ENCODE measurements around the gene PARK7.

Gene PARK7

GRCh38 chr1:8010080-8010664, 48.7 kb downstream of the PARK7 start:
- DNase-seq (ENCODE audit: low read depth in 2 of 2), result no peak

GRCh38 chr1:8011016-8011415, 49.5 kb downstream of the PARK7 start:
- no peak for DNase-seq (ENCODE audit: low read depth in 2 of 2)

DNA sequence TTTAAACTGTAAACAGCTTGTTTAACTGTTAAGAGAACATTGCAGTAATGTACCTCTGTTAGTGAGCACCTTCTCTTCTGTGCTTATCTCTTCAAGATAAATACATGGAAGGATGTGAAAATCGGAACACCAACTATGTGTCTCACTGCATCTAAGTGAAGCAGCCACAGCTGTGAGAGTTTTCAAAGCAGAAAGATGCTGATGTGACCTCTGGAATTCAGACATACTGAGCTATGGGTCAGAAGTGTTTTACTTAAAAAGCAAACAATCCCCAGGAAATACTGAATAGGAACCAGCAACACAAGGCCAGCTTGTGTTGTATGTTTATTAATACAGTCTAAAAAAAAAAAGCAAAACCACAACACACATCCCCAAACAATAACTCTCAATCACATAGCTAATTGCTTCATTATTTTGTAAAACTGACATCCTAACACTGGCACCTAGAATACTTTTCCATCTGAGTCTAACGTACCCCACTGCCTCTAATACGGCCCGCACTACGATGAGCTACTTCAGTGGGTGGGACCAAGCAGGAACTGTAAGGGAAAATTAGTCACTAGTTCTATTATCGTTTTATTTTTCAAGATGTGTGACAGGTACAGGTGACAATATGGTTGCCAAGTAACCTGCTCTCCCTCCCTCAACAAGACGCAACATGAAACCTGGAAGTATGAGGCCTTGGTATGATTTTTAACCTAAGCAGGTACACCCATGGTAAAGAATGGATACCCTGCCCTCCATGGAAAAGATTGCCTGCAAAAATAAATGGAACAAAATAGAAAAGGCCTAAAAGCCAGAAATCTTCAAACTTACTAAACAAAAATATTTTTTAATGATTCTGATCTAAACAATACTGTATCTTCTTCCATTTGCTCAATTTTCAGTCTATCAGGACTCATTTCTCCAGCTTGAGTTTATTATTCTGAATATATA, 50.7 kb downstream of the PARK7 start:
- no peak for DNase-seq (ENCODE audit: low read depth in 2 of 2)

DNA sequence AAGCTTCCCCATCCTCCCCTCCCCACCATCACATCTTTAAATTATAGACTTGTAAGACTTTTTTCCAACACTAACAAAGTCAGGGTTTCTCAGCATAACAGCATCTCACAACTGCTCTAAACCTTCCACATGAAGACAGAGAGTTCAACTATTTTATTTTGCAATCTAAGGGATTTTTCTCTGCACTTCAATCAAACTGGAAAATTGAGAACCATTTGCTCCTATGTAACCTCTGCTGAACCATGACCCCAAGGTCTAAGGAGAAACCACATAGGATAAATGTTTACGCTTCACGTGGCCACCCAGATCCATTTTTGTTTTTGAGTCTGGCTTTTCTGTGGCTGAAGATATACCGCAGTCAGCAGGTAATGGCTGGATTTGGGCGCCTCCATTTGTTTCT, 51.4 kb downstream of the PARK7 start:
- no peak for DNase-seq (ENCODE audit: low read depth in 2 of 2)

- no peak for DNase-seq (ENCODE audit: low read depth in 2 of 2)
Observed at GRCh38 chr1:8013399-8013798, 51.9 kb downstream of the PARK7 start.

GRCh38 chr1:8013800-8014199, 52.3 kb downstream of the PARK7 start:
- DNase-seq (ENCODE audit: low read depth in 2 of 2), result no peak

DNA sequence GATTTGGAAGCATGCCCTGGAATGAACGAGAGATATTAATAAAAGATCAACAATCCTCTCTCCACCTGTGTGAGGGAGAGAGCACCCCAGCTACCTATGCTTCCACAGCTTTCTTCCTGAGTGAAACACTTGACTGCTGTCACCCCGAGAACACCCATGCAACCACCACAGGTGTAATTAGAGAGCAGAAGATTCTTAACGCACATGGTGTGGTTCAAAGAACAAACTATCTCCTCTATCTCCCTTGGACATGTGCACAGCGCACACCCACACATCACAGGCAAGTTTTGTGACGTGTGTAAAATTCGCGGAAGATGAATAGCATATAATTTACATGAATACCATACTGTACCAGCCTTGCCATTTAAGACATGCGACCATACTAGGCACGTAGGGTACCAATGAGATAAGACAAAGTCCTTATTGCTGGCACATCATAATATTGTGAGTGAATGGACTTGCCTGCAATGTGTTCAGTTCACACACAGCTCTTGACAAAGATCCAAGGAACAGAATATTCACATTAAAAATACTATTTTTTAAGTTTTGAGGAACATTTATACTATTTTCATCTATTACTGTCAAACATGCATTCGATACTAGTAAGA, 53.0 kb downstream of the PARK7 start:
- DNase-seq (ENCODE audit: low read depth in 2 of 2), result no peak

- DNase-seq (ENCODE audit: low read depth in 2 of 2), result no peak
Observed at GRCh38 chr1:8015036-8015808, 53.7 kb downstream of the PARK7 start.

GRCh38 chr1:8015809-8016165, 54.3 kb downstream of the PARK7 start:
- DNase-seq (ENCODE audit: low read depth in 2 of 2), result no peak

- DNase-seq (ENCODE audit: low read depth in 2 of 2), result no peak
Observed at GRCh38 chr1:8016210-8016894, 54.8 kb downstream of the PARK7 start.

GRCh38 chr1:8016895-8017241, 55.4 kb downstream of the PARK7 start:
- no peak for DNase-seq (ENCODE audit: low read depth in 2 of 2)

- no peak for DNase-seq (ENCODE audit: low read depth in 2 of 2)
Observed at GRCh38 chr1:8017495-8018197, 56.1 kb downstream of the PARK7 start.

GRCh38 chr1:8018492-8019228, 57.1 kb downstream of the PARK7 start:
- DNase-seq (ENCODE audit: low read depth in 2 of 2), result no peak

- no peak for DNase-seq (ENCODE audit: low read depth in 2 of 2)
Observed at GRCh38 chr1:8019229-8019620, 57.7 kb downstream of the PARK7 start.

DNA sequence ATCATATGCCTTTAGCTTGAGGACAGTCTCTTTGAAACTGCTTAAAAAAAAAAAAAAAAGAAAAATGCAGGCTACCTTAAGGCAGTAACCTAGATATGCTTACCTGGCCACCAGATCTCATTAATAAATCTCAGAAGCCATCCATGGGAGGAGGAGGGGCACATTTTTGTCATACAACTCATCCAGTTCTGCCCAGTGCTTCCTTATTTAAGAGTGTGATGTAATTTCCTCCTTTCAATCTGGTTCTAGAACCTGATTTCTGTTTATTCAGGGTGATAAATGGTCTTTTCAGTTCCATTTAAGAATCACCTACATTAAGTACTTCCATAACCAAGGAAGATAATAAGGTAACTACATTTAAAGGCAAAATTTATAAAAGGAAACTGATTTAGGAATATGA, 58.5 kb downstream of the PARK7 start:
- DNase-seq (ENCODE audit: low read depth in 2 of 2), result no peak

DNA sequence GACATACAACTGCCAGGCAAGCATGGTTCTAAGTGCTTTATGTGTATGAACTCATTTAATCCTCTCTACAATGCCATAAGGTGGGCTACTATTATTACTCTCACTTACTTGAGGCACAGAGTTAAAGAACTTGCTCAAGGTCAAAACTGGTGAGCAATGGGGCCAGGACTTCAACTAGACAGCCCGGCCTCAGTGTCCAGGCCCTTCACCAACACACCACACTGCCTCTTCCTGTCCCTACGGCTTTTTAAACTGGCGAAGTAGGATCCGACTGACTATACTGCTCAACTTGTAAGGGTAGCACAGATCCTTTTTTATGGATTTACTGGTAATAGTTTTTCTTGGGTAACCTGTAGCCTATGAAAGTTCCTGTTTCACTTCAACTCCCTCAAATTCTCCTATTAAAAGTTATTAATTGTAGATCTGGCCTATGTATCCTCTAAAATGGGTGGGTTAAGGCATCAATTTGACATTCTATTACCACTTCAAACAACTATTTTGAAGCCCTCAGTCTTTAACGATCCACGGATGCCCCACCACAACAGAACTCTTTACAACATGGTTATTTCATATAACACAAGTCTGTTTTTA, 60.3 kb downstream of the PARK7 start:
- no peak for DNase-seq (ENCODE audit: low read depth in 2 of 2)

DNA sequence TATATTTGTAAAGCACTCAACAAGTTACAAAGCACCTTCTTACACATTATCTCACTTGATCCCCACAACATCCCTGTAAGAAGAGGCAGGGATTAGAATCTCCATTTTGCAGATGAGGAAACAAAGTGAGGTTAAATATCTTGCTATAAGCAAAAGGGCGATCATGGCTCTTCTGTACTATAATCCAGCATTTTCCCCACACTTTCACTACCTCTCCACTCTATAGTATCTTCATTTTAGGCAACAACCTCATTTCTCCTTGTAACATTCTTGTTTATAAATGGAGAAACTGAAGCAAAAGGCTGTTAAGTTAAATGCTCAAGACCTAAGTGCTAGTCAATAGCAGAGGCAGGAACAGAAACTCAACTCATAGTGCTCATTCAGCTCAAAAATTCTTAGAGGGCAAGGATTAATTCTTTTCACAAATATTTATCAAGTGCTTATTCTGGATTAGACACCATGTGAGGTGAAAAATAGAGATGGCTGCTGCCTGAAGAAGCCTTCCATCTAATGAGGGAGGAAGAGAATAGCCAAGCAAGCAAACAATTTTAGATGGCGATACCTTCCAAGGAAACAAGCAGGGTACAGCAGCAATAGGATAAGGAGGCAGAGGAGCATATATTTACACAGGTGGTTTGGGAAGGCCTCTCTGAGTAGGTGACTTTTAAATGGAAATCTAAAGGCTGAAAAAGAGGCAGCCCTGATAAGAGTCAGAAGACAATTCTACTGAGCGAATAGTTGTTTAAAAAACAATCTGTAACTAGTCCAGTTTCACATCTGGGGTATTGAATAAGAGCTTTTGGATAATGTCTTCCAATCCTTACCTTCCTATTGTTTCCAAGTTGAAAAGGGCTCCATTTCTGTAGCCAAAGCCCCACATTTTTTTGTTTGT, 61.1 kb downstream of the PARK7 start:
- DNase-seq (ENCODE audit: low read depth in 2 of 2), result no peak

GRCh38 chr1:8023287-8023994, 61.9 kb downstream of the PARK7 start:
- no peak for DNase-seq (ENCODE audit: low read depth in 2 of 2)

DNA sequence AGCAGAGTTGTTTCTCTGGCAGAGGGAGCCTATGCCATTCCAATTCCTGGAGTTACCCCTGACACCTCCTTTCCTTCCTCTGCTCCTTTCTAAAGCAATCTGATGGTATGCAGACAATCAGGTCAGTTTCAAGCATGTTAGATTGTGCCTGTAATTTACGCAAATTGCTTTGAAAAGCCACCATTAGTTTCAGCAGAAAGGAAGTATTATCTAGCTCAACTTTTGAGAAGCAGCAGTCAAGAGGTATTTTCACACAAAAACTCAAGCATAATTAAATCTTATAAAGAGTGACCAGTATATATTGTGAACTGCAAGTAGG, 62.4 kb downstream of the PARK7 start:
- DNase-seq (ENCODE audit: low read depth in 2 of 2), result no peak

Measured in stimulated activated CD8-positive, alpha-beta memory T cell treated with anti-CD3 and anti-CD28 coated beads, Interleukin-7, amount 100 ng/mL, for 1 hour (primary cell).